Upper lobe of left lung (tissue), 6 donors: ENCODE measurements around the gene BMP8A. TPM values are rescaled to one million over a fixed set of nuclear protein-coding genes. Genes with fewer than 3 reads are reported as not detected.

Source experiments
- ATAC-seq, 2 donors: fragments of 200-7000 bp; cut with Tn5 transposase; one replicate each; pipeline ENCODE4 v1.9.1; 2022; ENCODE audit warnings: mild to moderate bottlenecking in 2 of 2, moderate library complexity in 2 of 2; ENCODE audit not compliant: low FRiP score in 2 of 2
- DNase-seq, 2 donors: peaks; one replicate each; pipeline ENCODE4 v3.0.0-alpha.2; 2019 to 2020
- H3K27ac ChIP-seq, 4 donors: fragments of 200-600 bp; sonication (generic); one replicate each; pipeline ENCODE4 v1.5.1; 2016 to 2019
- H3K27me3 ChIP-seq, 4 donors: fragments of 200-600 bp; sonication (generic); one replicate each; pipeline ENCODE4 v1.5.1; 2017 to 2019
- H3K36me3 ChIP-seq, 4 donors: fragments of 200-600 bp; sonication (generic); one replicate each; pipeline ENCODE4 v1.5.1; 2016 to 2019
- H3K4me1 ChIP-seq, 4 donors: fragments of 200-600 bp; sonication (generic); one replicate each; pipeline ENCODE4 v1.5.1; 2018 to 2019
- H3K4me3 ChIP-seq, 4 donors: fragments of 200-600 bp; sonication (generic); one replicate each; pipeline ENCODE4 v1.5.1; 2017 to 2019; ENCODE audit warnings: mild to moderate bottlenecking in 2 of 4, moderate library complexity in 1 of 4
- H3K9me3 ChIP-seq, 4 donors: fragments of 200-600 bp; sonication (generic); one replicate each; pipeline ENCODE4 v1.5.1; 2018 to 2019
- EP300 ChIP-seq, 4 donors: sonication (generic); formaldehyde crosslinking; IDR thresholded peaks; one replicate each; pipeline ENCODE4 v1.5.1; 2017; ENCODE audit warnings: antibody characterized with exemption in 4 of 4, control low read depth in 2 of 4
- POLR2A ChIP-seq, 4 donors: fragments of 450-650 bp; IDR thresholded peaks; one replicate each; pipeline ENCODE4 v1.5.1; 2016 to 2017; ENCODE audit warnings: antibody characterized with exemption in 4 of 4, mild to moderate bottlenecking in 2 of 4
- POLR2AphosphoS5 ChIP-seq, 2 donors: sonication (generic); formaldehyde crosslinking; IDR thresholded peaks; one replicate each; pipeline ENCODE4 v1.5.1; 2017; ENCODE audit warnings: antibody characterized with exemption in 2 of 2
- WGBS, 2 donors: methylation state at CpG; one replicate each; pipeline ENCODE4 v1.1.5; 2017 to 2018; 5-methylcytosine and 5-hydroxymethylcytosine counted together
- total RNA-seq, 6 donors: library from RNA; depleted of rRNA in 4 of 6; stranded (reverse); fragments of >200 nt in 4 of 6; gene quantifications; one replicate each; pipeline versions ENCODE4 v1.1.0 to v1.2.1, GENCODE V29; 2016 to 2021
- TF ChIP-seq, protein P1 (sequence below), 6 experiments: fragments of 450-650 bp in 4 of 6; fragments of 200-600 bp in 2 of 6; sonication (generic) in 2 of 6; IDR thresholded peaks; one replicate each; pipeline ENCODE4 v1.5.1; 2016 to 2019; ENCODE audit warnings: antibody characterized with exemption in 6 of 6
- donor health status: DM: no; HTN: no; CAD: no; lungs with moderate emphysema.
- donor health status: DM: no; HTN: yes; CAD: no; lungs with severe emphysema.

Gene BMP8A
- total RNA-seq, 6 donors from 2014 or later = 0.30 to 1.4 (median 0.88) TPM; not detected in 1

DNA sequence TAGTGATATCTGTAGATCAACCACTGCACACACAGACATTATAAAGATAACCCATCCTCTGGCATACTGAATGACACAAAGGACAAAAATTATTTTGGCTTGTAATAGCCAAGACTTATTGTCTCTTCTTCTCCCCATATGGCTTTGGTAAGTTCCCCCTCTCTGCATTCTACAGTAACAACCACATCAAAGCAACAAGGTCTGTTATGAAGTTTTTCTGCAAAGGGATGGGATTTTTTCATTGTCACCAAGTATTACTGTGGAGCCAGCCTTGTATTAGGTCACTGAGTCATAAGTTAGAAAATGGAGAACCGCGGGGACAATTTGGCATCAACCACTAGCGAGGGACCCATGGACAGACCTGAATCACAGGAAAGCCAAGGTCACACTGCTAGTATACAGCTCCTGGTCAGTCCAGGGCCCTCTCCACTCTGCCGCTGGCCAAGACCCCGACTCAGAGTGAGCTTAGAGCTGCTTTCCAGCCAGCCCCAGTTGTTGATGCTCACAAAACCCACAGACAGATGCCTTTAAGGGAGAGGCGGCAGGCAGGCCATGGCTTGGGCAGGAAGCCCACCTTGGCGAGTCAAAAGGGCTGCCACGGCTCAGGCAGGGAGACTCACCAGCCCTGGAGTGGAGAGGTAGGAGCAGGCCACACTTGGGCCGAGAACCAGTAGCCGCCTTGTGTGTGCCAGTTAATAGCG is 79.2 kb downstream of the BMP8A start:
- TF ChIP-seq POLR2AphosphoS5 (IDR thresholded peaks at IDR 0.05) (no peak), POLR2A (IDR thresholded peaks at IDR 0.05) (no peak), EP300 (IDR thresholded peaks at IDR 0.05) (no peak)
- TF ChIP-seq, protein P1, sequence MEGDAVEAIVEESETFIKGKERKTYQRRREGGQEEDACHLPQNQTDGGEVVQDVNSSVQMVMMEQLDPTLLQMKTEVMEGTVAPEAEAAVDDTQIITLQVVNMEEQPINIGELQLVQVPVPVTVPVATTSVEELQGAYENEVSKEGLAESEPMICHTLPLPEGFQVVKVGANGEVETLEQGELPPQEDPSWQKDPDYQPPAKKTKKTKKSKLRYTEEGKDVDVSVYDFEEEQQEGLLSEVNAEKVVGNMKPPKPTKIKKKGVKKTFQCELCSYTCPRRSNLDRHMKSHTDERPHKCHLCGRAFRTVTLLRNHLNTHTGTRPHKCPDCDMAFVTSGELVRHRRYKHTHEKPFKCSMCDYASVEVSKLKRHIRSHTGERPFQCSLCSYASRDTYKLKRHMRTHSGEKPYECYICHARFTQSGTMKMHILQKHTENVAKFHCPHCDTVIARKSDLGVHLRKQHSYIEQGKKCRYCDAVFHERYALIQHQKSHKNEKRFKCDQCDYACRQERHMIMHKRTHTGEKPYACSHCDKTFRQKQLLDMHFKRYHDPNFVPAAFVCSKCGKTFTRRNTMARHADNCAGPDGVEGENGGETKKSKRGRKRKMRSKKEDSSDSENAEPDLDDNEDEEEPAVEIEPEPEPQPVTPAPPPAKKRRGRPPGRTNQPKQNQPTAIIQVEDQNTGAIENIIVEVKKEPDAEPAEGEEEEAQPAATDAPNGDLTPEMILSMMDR (IDR thresholded peaks at IDR 0.05) = no peak
- Histone ChIP-seq H3K4me3 (no peak overlapping the region), H3K27me3 (no peaks in the 10 kb centered on the region), H3K27ac (no peak overlapping the region), H3K9me3 (no peaks in the 10 kb centered on the region), H3K36me3 (peaks cover 40 to 81% (median 64%) of the 10 kb centered on the region in 4 donors), H3K4me1 (peaks cover 19 to 32% (median 29%) of the 10 kb centered on the region in 4 donors)
- 94 to 96% methylated on average over 5 to 11 of the region's 11 CpGs for WGBS, 2 donors
- no peak for DNase-seq
- ATAC-seq = no peak

DNA sequence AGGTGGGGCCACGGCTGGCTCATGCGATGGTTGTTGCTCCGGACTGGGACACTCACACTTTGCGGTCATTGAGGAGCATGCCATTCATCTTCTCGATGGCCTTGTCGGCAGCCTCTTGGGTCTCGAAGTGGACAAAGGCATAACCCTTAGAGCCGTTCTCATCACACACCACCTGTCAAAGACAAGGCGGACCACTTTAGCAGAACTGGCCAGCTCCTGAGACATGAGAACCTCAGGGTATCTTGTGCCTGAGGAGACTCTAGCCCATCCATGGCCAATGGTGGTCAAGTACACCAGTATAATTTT is 79.7 kb downstream of the BMP8A start:
- 92 to 99% methylated on average over 8 to 9 of the region's 9 CpGs for WGBS, 2 donors
- TF ChIP-seq POLR2A (IDR thresholded peaks at IDR 0.05) = no peak
- no peak for TF ChIP-seq POLR2AphosphoS5 (IDR thresholded peaks at IDR 0.05)
- TF ChIP-seq, protein P1 (IDR thresholded peaks at IDR 0.05) = no peak
- TF ChIP-seq EP300 (IDR thresholded peaks at IDR 0.05) = no peak
- Histone ChIP-seq H3K27ac (no peak overlapping the region), H3K4me1 (peaks cover 19 to 32% (median 29%) of the 10 kb centered on the region in 4 donors), H3K27me3 (no peaks in the 10 kb centered on the region), H3K9me3 (no peaks in the 10 kb centered on the region), H3K36me3 (peaks cover 39 to 76% (median 59%) of the 10 kb centered on the region in 4 donors), H3K4me3 (no peak overlapping the region)
- DNase-seq (no peak), ATAC-seq (no peak)

- WGBS, 2 donors = 77 to 78% methylated on average over 5 of the region's 5 CpGs
- Histone ChIP-seq H3K4me1 (peaks cover 19 to 37% (median 29%) of the 10 kb centered on the region in 4 donors), H3K4me3 (no peak overlapping the region), H3K27me3 (no peaks in the 10 kb centered on the region), H3K9me3 (no peaks in the 10 kb centered on the region), H3K27ac (no peak overlapping the region), H3K36me3 (peaks cover 32 to 62% (median 46%) of the 10 kb centered on the region in 4 donors)
- ATAC-seq (no peak), DNase-seq (no peak)
- no peak for TF ChIP-seq POLR2A (IDR thresholded peaks at IDR 0.05)
- TF ChIP-seq POLR2AphosphoS5 (IDR thresholded peaks at IDR 0.05) = no peak
- TF ChIP-seq, protein P1 (IDR thresholded peaks at IDR 0.05) = no peak
- TF ChIP-seq EP300 (IDR thresholded peaks at IDR 0.05) = no peak
These were observed 81.1 kb downstream of the BMP8A start for GRCh38 chr1:39572379-39573096.

DNA sequence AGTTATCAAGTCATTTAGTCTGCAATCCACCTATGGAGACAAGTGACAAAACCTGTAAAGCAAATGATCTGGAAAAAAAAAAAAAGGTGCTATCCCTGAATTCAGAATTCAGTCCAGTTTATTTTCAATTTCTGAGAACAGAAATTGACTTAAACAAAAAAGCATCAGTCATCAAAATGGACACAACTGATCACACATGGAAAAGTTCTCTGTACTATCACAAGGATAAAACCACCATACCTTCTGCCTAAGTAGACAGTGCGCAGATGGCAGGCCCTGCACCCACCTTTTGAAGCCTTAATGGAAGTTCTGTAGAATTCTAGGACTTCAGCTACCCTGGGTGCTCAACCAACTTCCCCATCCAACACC is 81.6 kb downstream of the BMP8A start:
- Histone ChIP-seq H3K4me3 (peak overlapping the region in 1 of 4 donors; percentile 90), H3K36me3 (peaks cover 30 to 57% (median 41%) of the 10 kb centered on the region in 4 donors), H3K27ac (no peak overlapping the region), H3K27me3 (no peaks in the 10 kb centered on the region), H3K4me1 (peaks cover 19 to 37% (median 29%) of the 10 kb centered on the region in 4 donors), H3K9me3 (no peaks in the 10 kb centered on the region)
- no peak for DNase-seq
- 57 to 96% methylated on average over 1 of the region's 1 CpG for WGBS, 2 donors
- ATAC-seq = no peak
- TF ChIP-seq POLR2A (IDR thresholded peaks at IDR 0.05) (no peak), POLR2AphosphoS5 (IDR thresholded peaks at IDR 0.05) (no peak), EP300 (IDR thresholded peaks at IDR 0.05) (no peak)
- TF ChIP-seq, protein P1 (IDR thresholded peaks at IDR 0.05) = no peak
